Stimulated activated CD4-positive, alpha-beta T cell treated with anti-CD3 and anti-CD28 coated beads, Interleukin-4, amount 100 ng/mL, for 4 hours (primary cell): Measurements from ENCODE around the gene KREMEN2.

ENCODE experiments used
- DNase-seq, 2 experiments: peaks; one replicate each; pipeline ENCODE4 v3.0.0-alpha.2; 2020

The KREMEN2 gene

GRCh38 chr16:3007059-3007956 is 43.2 kb downstream of the KREMEN2 start:
- no peak for DNase-seq

- peak in 1 of 2 experiments; percentile 36 for DNase-seq
These were observed 44.0 kb downstream of the KREMEN2 start for GRCh38 chr16:3007957-3008689.

GRCh38 chr16:3008690-3009037 is 44.6 kb downstream of the KREMEN2 start:
- no peak for DNase-seq

- no peak for DNase-seq
These were observed 45.7 kb downstream of the KREMEN2 start for GRCh38 chr16:3009568-3010390.

- DNase-seq: no peak
These were observed 46.4 kb downstream of the KREMEN2 start for GRCh38 chr16:3010510-3010909.

GRCh38 chr16:3012246-3012645 is 48.2 kb downstream of the KREMEN2 start:
- no peak for DNase-seq

- no peak for DNase-seq
These were observed 48.8 kb downstream of the KREMEN2 start, which contains the start of gene CLDN9 for GRCh38 chr16:3012828-3013420. TSS of gene CLDN9 (plus strand) at chr16:3012923. CDS start at chr16:3013363, 440 bp downstream.

- DNase-seq: no peak
These were observed 49.4 kb downstream of the KREMEN2 start for GRCh38 chr16:3013491-3013951.

- DNase-seq: no peak
These were observed 50.1 kb downstream of the KREMEN2 start for GRCh38 chr16:3013998-3014690.

- no peak for DNase-seq
These were observed 50.9 kb downstream of the KREMEN2 start for GRCh38 chr16:3014971-3015370.

- no peak for DNase-seq
These were observed 51.9 kb downstream of the KREMEN2 start for GRCh38 chr16:3015865-3016521.

GRCh38 chr16:3017344-3017743 is 53.3 kb downstream of the KREMEN2 start:
- DNase-seq: no peak
